Mesenchymal stem cell (in vitro differentiated cells and primary cell): Measurements from ENCODE around the gene SMARCAL1.

ENCODE experiments used
- DNase-seq: peaks from one replicate; pipeline ENCODE4 v3.0.0-alpha.2; 2013
- H2AFZ ChIP-seq: one replicate; pipeline ENCODE4 v1.6.1; 2013; ENCODE audit warnings: low read depth, mild to moderate bottlenecking, control low read depth, inconsistent platforms, low read length, moderate library complexity
- H2AK5ac ChIP-seq: 2 replicates; pipeline ENCODE4 v1.6.1; 2013; ENCODE audit warnings: low read length, moderate library complexity, mild to moderate bottlenecking, inconsistent platforms; ENCODE audit not compliant: severe bottlenecking
- H2BK120ac ChIP-seq: one replicate; pipeline ENCODE4 v1.6.1; 2013; ENCODE audit warnings: low read depth, mild to moderate bottlenecking, inconsistent platforms, low read length, moderate library complexity
- H2BK12ac ChIP-seq, 2 experiments: one replicate each; pipeline ENCODE4 v1.6.1; 2013; ENCODE audit warnings: inconsistent platforms in 2 of 2, low read length in 2 of 2, mild to moderate bottlenecking in 2 of 2, moderate library complexity in 2 of 2, control low read depth in 1 of 2
- H2BK15ac ChIP-seq: one replicate; pipeline ENCODE4 v1.6.1; 2013; ENCODE audit warnings: mild to moderate bottlenecking, low read depth, inconsistent platforms; ENCODE audit not compliant: poor library complexity, severe bottlenecking
- H2BK5ac ChIP-seq: 2 replicates; pipeline ENCODE4 v1.6.1; 2013; ENCODE audit warnings: low read depth, mild to moderate bottlenecking, low read length, control low read depth, inconsistent platforms; ENCODE audit not compliant: poor library complexity, severe bottlenecking
- H3K14ac ChIP-seq, 2 experiments: one replicate each; pipeline ENCODE4 v1.6.1; 2013; ENCODE audit warnings: inconsistent platforms in 2 of 2, low read length in 2 of 2, control low read depth in 1 of 2, mild to moderate bottlenecking in 1 of 2, moderate library complexity in 1 of 2
- H3K18ac ChIP-seq, 2 experiments: one replicate each; pipeline ENCODE4 v1.6.1; 2013; ENCODE audit warnings: inconsistent platforms in 2 of 2, low read length in 2 of 2, control low read depth in 1 of 2, low read depth in 1 of 2, mild to moderate bottlenecking in 1 of 2
- H3K23ac ChIP-seq, 2 experiments: one replicate each; pipeline ENCODE4 v1.6.1; 2013; ENCODE audit warnings: inconsistent platforms in 2 of 2, low read length in 2 of 2, mild to moderate bottlenecking in 2 of 2, moderate library complexity in 2 of 2, control low read depth in 1 of 2
- H3K27ac ChIP-seq: 2 replicates; pipeline ENCODE4 v1.5.1; 2013; ENCODE audit warnings: mild to moderate bottlenecking, moderate library complexity, low read length, control low read depth, inconsistent platforms; ENCODE audit not compliant: poor library complexity, severe bottlenecking
- H3K27me3 ChIP-seq, 2 experiments: 2 replicates each; pipeline versions ENCODE4 v1.6.1 to v1.7.0; 2013; ENCODE audit warnings: low read length in 2 of 2, mild to moderate bottlenecking in 2 of 2, moderate library complexity in 2 of 2, control low read depth in 1 of 2, inconsistent platforms in 1 of 2; ENCODE audit not compliant: control insufficient read depth in 1 of 2, insufficient read depth in 1 of 2
- H3K36me3 ChIP-seq, 2 experiments: 2 replicates each; pipeline versions ENCODE4 v1.6.1 to v1.7.0; 2013; ENCODE audit warnings: low read length in 2 of 2, control low read depth in 1 of 2, inconsistent platforms in 1 of 2, low read depth in 1 of 2, mild to moderate bottlenecking in 1 of 2; ENCODE audit not compliant: insufficient read depth in 2 of 2, control insufficient read depth in 1 of 2
- H3K4ac ChIP-seq, 2 experiments: one replicate each; pipeline ENCODE4 v1.6.1; 2013; ENCODE audit warnings: inconsistent platforms in 2 of 2, low read length in 2 of 2, mild to moderate bottlenecking in 2 of 2, moderate library complexity in 2 of 2, control low read depth in 1 of 2, low read depth in 1 of 2
- H3K4me1 ChIP-seq: 2 replicates; pipeline ENCODE4 v1.6.1; 2013; ENCODE audit warnings: low read depth, low read length, control low read depth; ENCODE audit not compliant: control insufficient read depth, insufficient read depth
- H3K4me2 ChIP-seq: 2 replicates; pipeline ENCODE4 v1.6.1; 2013; ENCODE audit warnings: low read length, mild to moderate bottlenecking, inconsistent platforms; ENCODE audit not compliant: poor library complexity, severe bottlenecking
- H3K4me3 ChIP-seq, 2 experiments: 2 replicates each; pipeline versions ENCODE4 v1.5.1 to v1.7.0; 2013; ENCODE audit warnings: low read length in 2 of 2, mild to moderate bottlenecking in 2 of 2, control low read depth in 1 of 2, low read depth in 1 of 2; ENCODE audit not compliant: insufficient read depth in 1 of 2
- H3K79me1 ChIP-seq: replicated peaks from 2 replicates; pipeline ENCODE4 v1.6.1; 2013; ENCODE audit warnings: mild to moderate bottlenecking, control low read depth, low read length, inconsistent platforms; ENCODE audit not compliant: poor library complexity, severe bottlenecking
- H3K9ac ChIP-seq: 2 replicates; pipeline ENCODE4 v1.7.0; 2013; ENCODE audit warnings: mild to moderate bottlenecking, low read length, moderate library complexity
- H3K9me3 ChIP-seq: 2 replicates; pipeline ENCODE4 v1.7.0; 2013; ENCODE audit warnings: mild to moderate bottlenecking, low read length; ENCODE audit not compliant: control insufficient read depth
- H4K8ac ChIP-seq: one replicate; pipeline ENCODE4 v1.6.1; 2013; ENCODE audit warnings: inconsistent platforms, mild to moderate bottlenecking, low read length, moderate library complexity
- H4K91ac ChIP-seq: one replicate; pipeline ENCODE4 v1.6.1; 2013; ENCODE audit warnings: mild to moderate bottlenecking, low read length, inconsistent platforms
- WGBS: methylation state at CpG from one replicate; pipeline ENCODE4 v1.1.7; 2013; ENCODE audit warnings: mixed read lengths; 5-methylcytosine and 5-hydroxymethylcytosine counted together

Gene SMARCAL1

GRCh38 chr2:216416571-216417307 is 4.5 kb downstream of the SMARCAL1 start:
- Histone ChIP-seq H2AK5ac (no peak overlapping the region), H4K91ac (no peak overlapping the region), H2BK120ac (no peak overlapping the region), H3K36me3 (peaks cover 29 to 60% of the 10 kb centered on the region in 2 experiments), H2BK15ac (no peak overlapping the region), H3K4ac (no peak overlapping the region), H3K27ac (no peak overlapping the region), H2AFZ (no peak overlapping the region), H3K9me3 (no peaks in the 10 kb centered on the region), H3K4me3 (no peak overlapping the region), H3K27me3 (no peaks in the 10 kb centered on the region), H2BK5ac (no peak overlapping the region), H3K23ac (no peak overlapping the region), H2BK12ac (no peak overlapping the region), H3K4me1 (peaks cover 2% of the 10 kb centered on the region), H3K4me2 (no peak overlapping the region), H4K8ac (no peak overlapping the region), H3K79me1 (peaks cover 36% of the 10 kb centered on the region), H3K18ac (no peak overlapping the region), H3K9ac (no peak overlapping the region), H3K14ac (no peak overlapping the region)
- DNase-seq = no peak
- WGBS = 91% methylated on average over 4 of the region's 6 CpGs

DNA sequence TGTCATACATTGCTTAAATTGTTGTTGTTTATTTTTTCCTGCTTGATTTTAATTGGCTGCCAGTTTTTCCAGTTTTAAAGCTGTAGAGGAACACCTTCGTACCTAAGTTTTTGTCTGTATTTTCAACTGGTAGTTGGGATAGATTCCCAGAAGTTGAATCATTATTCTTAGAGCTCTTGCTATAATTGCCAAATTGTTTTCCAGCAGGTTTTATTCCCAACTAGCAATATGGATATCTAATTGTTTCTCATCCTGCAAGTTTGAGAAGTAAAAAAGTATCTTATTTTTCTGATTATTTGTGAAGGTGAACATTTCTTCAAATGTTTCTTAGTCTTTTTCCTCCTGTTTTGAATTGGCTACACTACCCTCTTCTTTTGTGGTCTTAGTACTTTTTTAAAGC is 6.7 kb downstream of the SMARCAL1 start:
- H2BK12ac ChIP-seq = no peak overlapping the region
- H2AK5ac ChIP-seq = no peak overlapping the region
- H3K14ac ChIP-seq = no peak overlapping the region
- H3K27ac ChIP-seq = no peak overlapping the region
- H3K4ac ChIP-seq = no peak overlapping the region
- H3K4me1 ChIP-seq = no peaks in the 10 kb centered on the region
- H3K27me3 ChIP-seq = no peaks in the 10 kb centered on the region
- no peak overlapping the region for H3K23ac ChIP-seq
- no peak overlapping the region for H4K8ac ChIP-seq
- no peak overlapping the region for H3K18ac ChIP-seq
- peaks cover 41 to 82% of the 10 kb centered on the region in 2 experiments for H3K36me3 ChIP-seq
- no peak overlapping the region for H3K4me2 ChIP-seq
- H2AFZ ChIP-seq = no peak overlapping the region
- 80% methylated on average over 1 of the region's 1 CpG for WGBS
- no peak overlapping the region for H3K9ac ChIP-seq
- H2BK120ac ChIP-seq = no peak overlapping the region
- no peaks in the 10 kb centered on the region for H3K9me3 ChIP-seq
- H3K4me3 ChIP-seq = no peak overlapping the region
- H3K79me1 ChIP-seq = peaks cover 35% of the 10 kb centered on the region
- no peak for DNase-seq
- H2BK15ac ChIP-seq = no peak overlapping the region
- no peak overlapping the region for H4K91ac ChIP-seq
- no peak overlapping the region for H2BK5ac ChIP-seq

DNA sequence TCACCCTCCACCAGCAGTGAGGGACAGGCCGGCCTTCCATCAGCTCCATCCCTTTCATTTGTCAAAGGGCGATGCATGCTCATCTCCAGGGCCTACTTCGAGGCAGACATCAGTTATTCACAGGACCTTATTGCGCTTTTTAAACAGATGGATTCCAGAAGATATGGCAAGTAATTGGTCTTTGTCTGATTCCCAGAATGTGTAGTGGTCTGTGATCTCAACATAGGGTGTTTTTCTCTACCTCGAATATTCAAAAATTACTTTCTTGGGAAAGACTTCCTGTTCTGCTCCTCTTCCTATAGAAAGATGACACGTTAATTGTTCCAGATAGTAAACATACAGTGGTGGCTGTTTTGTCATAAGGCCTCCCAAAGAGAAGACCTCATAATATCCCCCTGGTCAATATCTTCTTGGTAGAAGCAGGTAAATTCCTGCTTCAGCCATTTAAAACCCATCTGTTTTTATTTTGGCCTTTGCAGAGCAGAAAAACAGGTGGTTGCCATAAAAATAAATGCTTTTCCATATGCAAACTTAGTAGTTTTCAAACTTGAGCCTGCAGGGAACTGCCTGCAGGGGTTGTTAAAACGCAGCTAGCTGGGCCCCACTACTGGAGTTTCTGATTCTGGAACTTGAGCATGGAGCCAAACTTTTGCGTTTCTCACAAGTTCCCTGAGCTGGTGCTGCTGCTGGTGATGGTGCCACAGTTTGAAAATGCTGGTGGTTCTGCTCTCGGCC is 8.2 kb downstream of the SMARCAL1 start:
- 91% methylated on average over 8 of the region's 9 CpGs for WGBS
- Histone ChIP-seq H3K79me1 (peaks cover 26% of the 10 kb centered on the region), H2BK12ac (no peak overlapping the region), H3K9ac (no peak overlapping the region), H3K27ac (no peak overlapping the region), H3K9me3 (no peaks in the 10 kb centered on the region), H3K27me3 (no peaks in the 10 kb centered on the region), H3K4me3 (no peak overlapping the region), H3K4me2 (no peak overlapping the region), H2BK15ac (no peak overlapping the region), H4K91ac (no peak overlapping the region), H2AK5ac (no peak overlapping the region), H3K4ac (no peak overlapping the region), H3K18ac (no peak overlapping the region), H3K23ac (peak overlapping the region in 1 of 2 experiments; percentile 97), H3K14ac (no peak overlapping the region), H4K8ac (no peak overlapping the region), H2BK5ac (no peak overlapping the region), H2AFZ (no peak overlapping the region), H3K4me1 (no peaks in the 10 kb centered on the region), H2BK120ac (no peak overlapping the region), H3K36me3 (peaks cover 45 to 86% of the 10 kb centered on the region in 2 experiments)
- DNase-seq = no peak

GRCh38 chr2:216423071-216423470 is 10.8 kb downstream of the SMARCAL1 start:
- Histone ChIP-seq H4K91ac (no peak overlapping the region), H3K36me3 (peaks cover 41 to 71% of the 10 kb centered on the region in 2 experiments), H4K8ac (no peak overlapping the region)

More at GRCh38 chr2:216423071-216423470, 10.8 kb downstream of the SMARCAL1 start:
- Histone ChIP-seq H2BK15ac (no peak overlapping the region), H3K14ac (no peak overlapping the region), H2BK120ac (no peak overlapping the region), H3K79me1 (peaks cover 16% of the 10 kb centered on the region), H3K9me3 (no peaks in the 10 kb centered on the region), H2BK5ac (no peak overlapping the region), H3K4ac (no peak overlapping the region), H3K4me1 (no peaks in the 10 kb centered on the region), H2AK5ac (no peak overlapping the region), H3K4me3 (no peak overlapping the region), H3K18ac (no peak overlapping the region), H2BK12ac (no peak overlapping the region), H2AFZ (no peak overlapping the region), H3K23ac (peak overlapping the region in 1 of 2 experiments; percentile 86), H3K27ac (no peak overlapping the region), H3K9ac (no peak overlapping the region), H3K27me3 (no peaks in the 10 kb centered on the region), H3K4me2 (no peak overlapping the region)
- WGBS = 98% methylated on average over 2 of the region's 2 CpGs
- DNase-seq = no peak
